Fibroblast of pulmonary artery (primary cell): ENCODE data around the gene FRS3.

Source experiments
- DNase-seq: peaks from one replicate; pipeline ENCODE4 v3.0.0-alpha.2; 2010; ENCODE audit warnings: low read depth
- H3K4me3 ChIP-seq: replicated peaks from 2 replicates; pipeline ENCODE4 v1.5.1; 2011; ENCODE audit warnings: low read depth, mild to moderate bottlenecking, control low read depth, low read length, moderate library complexity
- TF ChIP-seq, protein P1 (sequence below): IDR thresholded peaks from 2 replicates; pipeline ENCODE4 v1.5.1; 2011; ENCODE audit warnings: mild to moderate bottlenecking, control low read depth, low read length, inconsistent platforms; ENCODE audit errors: missing control alignments

FRS3 gene

GRCh38 chr6:41720262-41720620 is 59.5 kb downstream of the FRS3 start:
- H3K4me3 ChIP-seq, result no peak overlapping the region
- TF ChIP-seq, protein P1, sequence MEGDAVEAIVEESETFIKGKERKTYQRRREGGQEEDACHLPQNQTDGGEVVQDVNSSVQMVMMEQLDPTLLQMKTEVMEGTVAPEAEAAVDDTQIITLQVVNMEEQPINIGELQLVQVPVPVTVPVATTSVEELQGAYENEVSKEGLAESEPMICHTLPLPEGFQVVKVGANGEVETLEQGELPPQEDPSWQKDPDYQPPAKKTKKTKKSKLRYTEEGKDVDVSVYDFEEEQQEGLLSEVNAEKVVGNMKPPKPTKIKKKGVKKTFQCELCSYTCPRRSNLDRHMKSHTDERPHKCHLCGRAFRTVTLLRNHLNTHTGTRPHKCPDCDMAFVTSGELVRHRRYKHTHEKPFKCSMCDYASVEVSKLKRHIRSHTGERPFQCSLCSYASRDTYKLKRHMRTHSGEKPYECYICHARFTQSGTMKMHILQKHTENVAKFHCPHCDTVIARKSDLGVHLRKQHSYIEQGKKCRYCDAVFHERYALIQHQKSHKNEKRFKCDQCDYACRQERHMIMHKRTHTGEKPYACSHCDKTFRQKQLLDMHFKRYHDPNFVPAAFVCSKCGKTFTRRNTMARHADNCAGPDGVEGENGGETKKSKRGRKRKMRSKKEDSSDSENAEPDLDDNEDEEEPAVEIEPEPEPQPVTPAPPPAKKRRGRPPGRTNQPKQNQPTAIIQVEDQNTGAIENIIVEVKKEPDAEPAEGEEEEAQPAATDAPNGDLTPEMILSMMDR, result no peak
- DNase-seq, result no peak
